D341Med (cell line): ENCODE data around the gene BMP8A.

Source experiments
- DNase-seq: peaks from one replicate; pipeline ENCODE4 v3.0.0; 2012; ENCODE audit warnings: low spot score

BMP8A gene

GRCh38 chr1:39571178-39571483 is 79.7 kb downstream of the BMP8A start:
- DNase-seq: no peak

GRCh38 chr1:39572379-39573096 is 81.1 kb downstream of the BMP8A start:
- DNase-seq: no peak

- no peak for DNase-seq
Observed at GRCh38 chr1:39573097-39573465, 81.6 kb downstream of the BMP8A start.

- no peak for DNase-seq
Observed at GRCh38 chr1:39573736-39574624, 82.5 kb downstream of the BMP8A start.

GRCh38 chr1:39574646-39575045 is 83.2 kb downstream of the BMP8A start:
- DNase-seq: no peak
